ENCODE data around the gene FNDC3B. TPM values are rescaled to one million over a fixed set of nuclear protein-coding genes. Genes with fewer than 3 reads are reported as not detected.

Gene FNDC3B
- total and polyA plus RNA-seq, 3 donors from 2014 or later = 24.2 to 63.5 (median 57.7) TPM

DNA sequence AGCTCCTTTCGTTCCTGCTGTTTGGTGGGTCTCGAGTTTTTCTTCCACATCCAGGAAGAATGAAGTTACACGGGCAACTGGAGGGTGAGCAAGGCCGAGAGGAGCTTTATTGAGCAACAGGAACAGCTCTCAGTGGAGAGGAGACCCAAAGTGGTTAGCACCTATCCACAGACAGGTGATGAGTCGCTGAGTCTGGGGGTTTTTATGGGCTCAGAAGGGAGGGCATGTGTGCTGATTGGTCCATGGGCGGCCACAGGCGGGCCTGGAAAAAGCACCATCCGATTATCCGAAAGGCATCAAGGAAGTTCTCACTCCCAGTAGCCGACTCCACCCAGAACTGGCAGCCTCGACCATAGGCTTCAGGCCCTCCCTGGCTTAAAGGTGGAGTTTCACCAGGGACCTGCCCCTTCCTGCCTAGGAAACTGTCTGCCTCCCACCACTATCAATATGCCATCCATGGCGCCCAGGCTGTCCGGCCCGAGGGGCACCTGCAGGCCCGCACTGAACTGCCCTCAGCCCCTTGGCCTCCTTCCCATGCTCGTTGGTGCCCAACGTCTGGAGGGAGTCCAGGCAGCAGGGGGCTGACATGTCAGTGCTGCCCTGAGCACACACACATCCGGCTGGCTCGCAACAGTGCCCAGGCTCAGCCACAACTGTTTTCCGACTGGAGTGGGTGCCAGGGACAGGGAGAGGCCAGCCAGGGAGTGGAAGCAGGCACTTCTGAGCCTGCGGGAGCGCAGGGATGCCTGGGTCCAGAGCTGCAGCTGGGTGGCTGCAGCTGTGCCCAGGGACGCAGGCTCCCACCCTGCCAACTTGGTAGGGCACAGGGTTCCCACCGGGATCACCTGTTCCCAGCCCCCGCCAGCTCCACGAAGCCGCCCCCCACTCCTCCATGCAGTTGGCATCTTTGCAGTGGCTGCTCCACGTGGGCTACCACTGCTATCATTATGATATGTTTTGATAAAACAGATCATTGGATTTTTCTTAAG, 170.2 kb downstream of the FNDC3B start:
- intact Hi-C loops (cut with DNase I; ENCODE audit: low total_unique reads) = no loop called here
- Histone ChIP-seq H3K27ac (no peak overlapping the region), H3K36me3 (ENCODE audit: low read depth, missing control alignments) (no peaks in the 10 kb centered on the region), H3K4me3 (no peak overlapping the region), H3K9me3 (no peaks in the 10 kb centered on the region), H3K4me1 (peaks cover 18% of the 10 kb centered on the region), H3K27me3 (no peaks in the 10 kb centered on the region)
- WGBS, 2 donors = 83 to 90% methylated on average over 12 to 28 of the region's 28 CpGs
- no peak for TF ChIP-seq POLR2A (IDR thresholded peaks at IDR 0.05)
- TF ChIP-seq, protein P1, sequence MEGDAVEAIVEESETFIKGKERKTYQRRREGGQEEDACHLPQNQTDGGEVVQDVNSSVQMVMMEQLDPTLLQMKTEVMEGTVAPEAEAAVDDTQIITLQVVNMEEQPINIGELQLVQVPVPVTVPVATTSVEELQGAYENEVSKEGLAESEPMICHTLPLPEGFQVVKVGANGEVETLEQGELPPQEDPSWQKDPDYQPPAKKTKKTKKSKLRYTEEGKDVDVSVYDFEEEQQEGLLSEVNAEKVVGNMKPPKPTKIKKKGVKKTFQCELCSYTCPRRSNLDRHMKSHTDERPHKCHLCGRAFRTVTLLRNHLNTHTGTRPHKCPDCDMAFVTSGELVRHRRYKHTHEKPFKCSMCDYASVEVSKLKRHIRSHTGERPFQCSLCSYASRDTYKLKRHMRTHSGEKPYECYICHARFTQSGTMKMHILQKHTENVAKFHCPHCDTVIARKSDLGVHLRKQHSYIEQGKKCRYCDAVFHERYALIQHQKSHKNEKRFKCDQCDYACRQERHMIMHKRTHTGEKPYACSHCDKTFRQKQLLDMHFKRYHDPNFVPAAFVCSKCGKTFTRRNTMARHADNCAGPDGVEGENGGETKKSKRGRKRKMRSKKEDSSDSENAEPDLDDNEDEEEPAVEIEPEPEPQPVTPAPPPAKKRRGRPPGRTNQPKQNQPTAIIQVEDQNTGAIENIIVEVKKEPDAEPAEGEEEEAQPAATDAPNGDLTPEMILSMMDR (IDR thresholded peaks at IDR 0.05) = no peak
- DNase-seq = no peak

DNA sequence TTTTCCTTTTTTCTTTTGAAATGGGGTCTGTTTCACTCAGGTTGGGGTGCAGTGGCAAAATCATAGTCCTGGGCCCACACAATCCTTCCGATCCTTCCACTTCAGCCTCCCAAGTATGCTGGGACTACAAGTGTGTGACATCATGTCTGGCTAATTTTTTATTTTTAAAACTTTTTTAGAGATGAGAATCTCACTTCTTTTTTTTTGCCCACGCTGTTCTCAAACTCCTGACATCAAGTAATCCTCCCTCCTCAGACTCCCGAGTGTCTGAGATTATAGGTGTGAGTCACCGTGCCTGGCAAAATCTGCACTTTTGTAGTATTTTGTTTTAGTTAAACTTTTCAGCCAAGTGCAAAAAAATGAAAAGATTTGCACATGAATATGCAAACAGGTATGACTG, 171.0 kb downstream of the FNDC3B start:
- no peak for DNase-seq
- intact Hi-C loops (cut with DNase I; ENCODE audit: low total_unique reads) = no loop called here

DNA sequence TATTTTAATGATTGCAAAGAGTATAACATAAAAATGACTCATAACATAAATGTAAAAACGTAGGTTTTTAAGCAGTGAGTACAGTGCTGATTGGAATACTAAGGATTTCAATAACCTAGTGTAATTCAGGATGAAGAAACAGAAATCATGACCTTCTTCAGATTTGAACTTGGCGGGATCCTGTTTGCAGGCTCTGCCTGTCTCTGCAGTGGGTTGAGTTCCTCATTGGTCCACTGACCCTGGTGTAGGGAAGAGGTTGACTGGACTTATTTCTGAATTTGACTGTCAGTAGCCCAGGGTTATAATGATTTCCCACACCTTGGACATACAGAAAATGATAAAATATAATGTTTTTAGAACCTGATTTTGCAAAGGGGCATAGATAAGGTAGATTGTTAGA, 171.7 kb downstream of the FNDC3B start:
- Histone ChIP-seq H3K4me3 (no peak overlapping the region), H3K27me3 (no peaks in the 10 kb centered on the region), H3K4me1 (peaks cover 14% of the 10 kb centered on the region), H3K9me3 (no peaks in the 10 kb centered on the region), H3K27ac (no peak overlapping the region), H3K36me3 (ENCODE audit: low read depth, missing control alignments) (no peaks in the 10 kb centered on the region)
- WGBS, 2 donors = 93 to 94% methylated on average over 2 of the region's 2 CpGs
- intact Hi-C loops (cut with DNase I; ENCODE audit: low total_unique reads) = no loop called here
- TF ChIP-seq, protein P1 (IDR thresholded peaks at IDR 0.05) = no peak
- no peak for TF ChIP-seq POLR2A (IDR thresholded peaks at IDR 0.05)
- no peak for DNase-seq

More for the DNA sequence above, 171.0 kb downstream of the FNDC3B start:
- TF ChIP-seq, protein P1 (IDR thresholded peaks at IDR 0.05) = no peak
- no peak for TF ChIP-seq POLR2A (IDR thresholded peaks at IDR 0.05)
- WGBS, 2 donors = 76 to 78% methylated on average over 4 of the region's 4 CpGs
- Histone ChIP-seq H3K9me3 (no peaks in the 10 kb centered on the region), H3K27ac (no peak overlapping the region), H3K36me3 (ENCODE audit: low read depth, missing control alignments) (no peaks in the 10 kb centered on the region), H3K4me3 (no peak overlapping the region), H3K27me3 (no peaks in the 10 kb centered on the region), H3K4me1 (peaks cover 14% of the 10 kb centered on the region)

DNA sequence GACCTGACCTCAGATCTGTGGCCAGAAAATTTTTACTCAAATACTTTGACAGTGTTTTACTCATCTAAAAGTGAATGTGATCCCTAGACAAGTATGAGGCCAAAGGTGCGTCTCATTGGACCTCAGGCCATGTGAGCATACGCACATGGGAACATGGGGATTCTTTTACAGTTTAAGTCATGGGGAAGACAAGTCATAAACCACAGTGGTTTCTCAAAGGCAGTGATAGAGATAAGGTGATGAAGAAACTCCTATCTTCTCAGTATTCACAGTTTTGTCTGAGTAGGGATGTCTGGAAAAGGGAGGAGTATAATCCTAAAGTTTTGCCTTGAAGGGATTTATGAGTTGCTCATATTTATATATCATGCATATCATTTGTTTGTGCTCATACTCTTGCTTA, 173.8 kb downstream of the FNDC3B start:
- Histone ChIP-seq H3K4me1 (peaks cover 20% of the 10 kb centered on the region), H3K27me3 (no peaks in the 10 kb centered on the region), H3K4me3 (no peak overlapping the region), H3K9me3 (no peaks in the 10 kb centered on the region), H3K27ac (no peak overlapping the region), H3K36me3 (ENCODE audit: low read depth, missing control alignments) (no peaks in the 10 kb centered on the region)
- 70 to 82% methylated on average over 2 of the region's 2 CpGs for WGBS, 2 donors
- TF ChIP-seq POLR2A (IDR thresholded peaks at IDR 0.05) = no peak
- TF ChIP-seq, protein P1 (IDR thresholded peaks at IDR 0.05) = no peak
- intact Hi-C loops (cut with DNase I; ENCODE audit: low total_unique reads) = no loop called here
- DNase-seq = no peak

Measured in testis (tissue), 3 donors.